OCI-LY1 (cell line): ENCODE measurements around the gene NSD1.

Experiments
- CTCF ChIP-seq: fragments of 200-600 bp; sonication (generic), shearing (Covaris generic); IDR thresholded peaks from 2 replicates; pipeline ENCODE4 v1.5.1; 2017; ENCODE audit warnings: mild to moderate bottlenecking, antibody characterized with exemption, low read length, moderate library complexity, mixed read lengths
- EZH2 ChIP-seq: fragments of 200-600 bp; sonication (generic), shearing (Covaris generic); IDR thresholded peaks from 2 replicates; pipeline ENCODE4 v1.8.0; 2017; ENCODE audit warnings: borderline replicate concordance, mixed run types, mild to moderate bottlenecking, antibody characterized with exemption, low read length, moderate library complexity, mixed read lengths

DNA sequence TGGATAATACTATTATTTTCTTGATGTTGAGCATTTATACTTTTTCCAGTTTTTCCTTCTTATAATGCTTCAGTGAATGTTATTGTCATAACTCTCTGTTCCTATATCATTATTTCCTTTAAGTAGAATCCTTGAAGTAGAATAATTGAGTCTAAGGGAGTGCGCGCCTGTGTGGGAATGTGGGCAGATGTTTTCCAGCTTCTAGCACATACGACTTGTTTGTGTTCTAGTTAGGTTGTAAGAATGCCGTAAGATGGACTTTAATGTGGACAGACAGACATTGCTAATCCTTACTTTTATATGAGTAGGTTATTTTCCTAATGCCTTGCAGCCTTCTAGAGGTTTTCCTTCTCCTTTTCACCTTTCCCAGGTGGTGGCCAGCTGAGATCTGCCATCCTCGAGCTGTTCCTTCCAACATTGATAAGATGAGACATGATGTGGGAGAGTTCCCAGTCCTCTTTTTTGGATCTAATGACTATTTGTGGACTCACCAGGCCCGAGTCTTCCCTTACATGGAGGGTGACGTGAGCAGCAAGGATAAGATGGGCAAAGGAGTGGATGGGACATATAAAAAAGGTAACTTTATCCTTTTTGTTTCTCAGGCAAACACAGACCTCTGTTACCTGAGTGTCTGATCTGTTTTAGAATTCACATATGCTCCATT is 135.8 kb downstream of the NSD1 start:
- TF ChIP-seq CTCF (no peak), EZH2 (no peak)
